ENCODE measurements around the gene PLA2G2C.
"Not testable (repeated sequence)": the region's sequence is repeated elsewhere in the genome, so short reads cannot be mapped to it uniquely, and the experiment has no call there.

The PLA2G2C gene

GRCh38 chr1:20138346-20138745 lies 48.0 kb downstream of the PLA2G2C start:
- in situ Hi-C loops (cut with MboI; ENCODE audit: low sequenced_read_pairs): no loop called here

GRCh38 chr1:20137604-20138003 lies 48.7 kb downstream of the PLA2G2C start:
- in situ Hi-C loops (cut with MboI; ENCODE audit: low sequenced_read_pairs): no loop called here

- in situ Hi-C loops (cut with MboI; ENCODE audit: low sequenced_read_pairs): no loop called here
Observed at GRCh38 chr1:20137055-20137454, 49.3 kb downstream of the PLA2G2C start.

- in situ Hi-C loops (cut with MboI; ENCODE audit: low sequenced_read_pairs): no loop called here
Observed at GRCh38 chr1:20136249-20136648, 50.1 kb downstream of the PLA2G2C start.

- in situ Hi-C loops (cut with MboI; ENCODE audit: low sequenced_read_pairs): no loop called here
Observed at GRCh38 chr1:20134995-20135394, 51.3 kb downstream of the PLA2G2C start.

GRCh38 chr1:20130518-20130917 lies 55.8 kb downstream of the PLA2G2C start:
- in situ Hi-C loops (cut with MboI; ENCODE audit: low sequenced_read_pairs): not testable (repeated sequence)

GRCh38 chr1:20126806-20127440 lies 59.4 kb downstream of the PLA2G2C start:
- in situ Hi-C loops (cut with MboI; ENCODE audit: low sequenced_read_pairs): no loop called here

- in situ Hi-C loops (cut with MboI; ENCODE audit: low sequenced_read_pairs): no loop called here
Observed at GRCh38 chr1:20126041-20126805, 60.1 kb downstream of the PLA2G2C start.

GRCh38 chr1:20125100-20125499 lies 61.2 kb downstream of the PLA2G2C start:
- in situ Hi-C loops (cut with MboI; ENCODE audit: low sequenced_read_pairs): no loop called here

GRCh38 chr1:20124456-20125057 lies 61.8 kb downstream of the PLA2G2C start:
- in situ Hi-C loops (cut with MboI; ENCODE audit: low sequenced_read_pairs): no loop called here

GRCh38 chr1:20123722-20124455 lies 62.4 kb downstream of the PLA2G2C start:
- in situ Hi-C loops (cut with MboI; ENCODE audit: low sequenced_read_pairs): no loop called here

GRCh38 chr1:20120796-20121195 lies 65.5 kb downstream of the PLA2G2C start:
- in situ Hi-C loops (cut with MboI; ENCODE audit: low sequenced_read_pairs): no loop called here

- in situ Hi-C loops (cut with MboI; ENCODE audit: low sequenced_read_pairs): no loop called here
Observed at GRCh38 chr1:20119347-20119746, 67.0 kb downstream of the PLA2G2C start, which contains the start of gene PLA2G2D. Gene PLA2G2D, minus strand, starts transcription at chr1:20119536. Its CDS starts 38 bp downstream, at chr1:20119498.

GRCh38 chr1:20117236-20117635 lies 69.1 kb downstream of the PLA2G2C start:
- in situ Hi-C loops (cut with MboI; ENCODE audit: low sequenced_read_pairs): no loop called here

GRCh38 chr1:20115916-20116315 lies 70.4 kb downstream of the PLA2G2C start:
- in situ Hi-C loops (cut with MboI; ENCODE audit: low sequenced_read_pairs): no loop called here

- in situ Hi-C loops (cut with MboI; ENCODE audit: low sequenced_read_pairs): no loop called here
Observed at GRCh38 chr1:20115479-20115878, 70.8 kb downstream of the PLA2G2C start.

GRCh38 chr1:20114021-20114648 lies 72.2 kb downstream of the PLA2G2C start:
- in situ Hi-C loops (cut with MboI; ENCODE audit: low sequenced_read_pairs): no loop called here
